Stimulated activated CD4-positive, alpha-beta T cell treated with anti-CD3 and anti-CD28 coated beads, Interleukin-2, amount 100 ng/mL, for 24 hours (primary cell): ENCODE results near the gene CCND1.

Experiments used
- DNase-seq, 2 donors: peaks; one replicate each; pipeline ENCODE4 v3.0.0-alpha.2; 2020

Gene CCND1

DNA sequence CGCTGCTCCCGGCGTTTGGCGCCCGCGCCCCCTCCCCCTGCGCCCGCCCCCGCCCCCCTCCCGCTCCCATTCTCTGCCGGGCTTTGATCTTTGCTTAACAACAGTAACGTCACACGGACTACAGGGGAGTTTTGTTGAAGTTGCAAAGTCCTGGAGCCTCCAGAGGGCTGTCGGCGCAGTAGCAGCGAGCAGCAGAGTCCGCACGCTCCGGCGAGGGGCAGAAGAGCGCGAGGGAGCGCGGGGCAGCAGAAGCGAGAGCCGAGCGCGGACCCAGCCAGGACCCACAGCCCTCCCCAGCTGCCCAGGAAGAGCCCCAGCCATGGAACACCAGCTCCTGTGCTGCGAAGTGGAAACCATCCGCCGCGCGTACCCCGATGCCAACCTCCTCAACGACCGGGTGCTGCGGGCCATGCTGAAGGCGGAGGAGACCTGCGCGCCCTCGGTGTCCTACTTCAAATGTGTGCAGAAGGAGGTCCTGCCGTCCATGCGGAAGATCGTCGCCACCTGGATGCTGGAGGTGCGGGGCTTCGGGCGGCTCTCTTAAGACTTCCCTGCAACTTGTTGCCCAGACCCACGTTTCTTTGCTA is at the start of gene CCND1:
Gene CCND1 (plus strand): TSS at position 162 of the 587 bp plus-strand sequence. CDS start 158 bp downstream, at position 320.
- peak; percentile 51 to 52 for DNase-seq

- no peak for DNase-seq
Observed at GRCh38 chr11:69592986-69593650, 47.8 kb upstream of the CCND1 start.

GRCh38 chr11:69593851-69594250 is 47.1 kb upstream of the CCND1 start:
- no peak for DNase-seq

GRCh38 chr11:69594481-69594880 is 46.5 kb upstream of the CCND1 start:
- DNase-seq, result no peak

GRCh38 chr11:69595805-69596665 is 44.9 kb upstream of the CCND1 start:
- no peak for DNase-seq

GRCh38 chr11:69598147-69598546 is 42.8 kb upstream of the CCND1 start:
- no peak for DNase-seq

DNA sequence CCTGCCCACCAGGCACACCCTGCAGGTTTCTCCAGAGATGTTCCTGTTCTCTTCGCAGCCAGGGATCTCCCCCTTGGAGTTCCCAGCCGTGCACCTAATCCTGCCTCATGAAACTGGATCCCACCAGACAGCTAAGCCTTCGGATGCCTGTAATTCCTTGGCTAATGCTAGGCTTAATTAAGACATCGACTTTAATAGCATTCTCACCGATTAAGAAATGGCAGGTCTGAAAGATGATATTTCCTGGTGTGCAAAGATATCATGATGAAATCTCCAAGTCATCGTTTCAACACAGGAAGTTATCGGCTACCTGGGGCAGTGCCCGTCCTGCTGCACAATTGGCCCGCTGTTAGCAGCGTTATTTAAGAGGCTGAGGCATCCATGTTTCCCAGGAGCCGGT is 41.5 kb upstream of the CCND1 start:
- no peak for DNase-seq

GRCh38 chr11:69600001-69600400 is 41.0 kb upstream of the CCND1 start:
- DNase-seq, result no peak

- DNase-seq, result no peak
Observed at GRCh38 chr11:69601011-69601975, 39.7 kb upstream of the CCND1 start.

DNA sequence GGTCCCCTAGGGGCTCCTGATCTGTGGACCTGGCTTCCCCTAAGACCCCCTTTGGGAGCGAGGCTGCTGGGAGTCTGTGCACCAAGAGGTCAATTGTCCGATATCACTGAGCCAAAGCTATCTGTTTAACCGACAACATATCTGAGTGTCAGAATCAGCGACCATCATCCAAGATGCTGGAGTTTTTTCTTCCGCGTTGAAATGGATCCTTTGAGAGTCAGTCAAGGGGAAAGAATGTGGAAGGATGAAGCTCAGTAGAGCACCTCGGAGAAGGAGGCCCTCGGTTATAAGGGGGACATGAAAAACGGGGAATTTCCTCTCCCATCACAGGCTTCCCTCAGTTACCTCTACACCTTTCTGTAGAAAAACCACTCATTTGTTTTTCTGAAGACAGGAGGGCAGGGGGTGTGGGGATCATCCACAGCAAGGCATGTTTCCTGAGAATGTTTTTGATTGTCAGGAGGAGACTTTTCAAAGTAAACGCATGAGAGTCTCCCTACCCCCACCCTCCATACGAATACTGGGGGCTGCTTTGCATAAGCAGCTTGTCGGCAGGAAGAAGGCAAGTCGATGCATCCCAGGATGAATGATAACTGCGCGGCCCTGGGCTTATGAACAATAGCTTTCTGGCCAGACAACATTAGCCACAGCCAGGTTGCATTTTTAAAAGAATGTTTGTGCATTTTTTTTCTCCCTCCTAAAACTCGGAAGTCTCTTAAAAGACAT is 37.7 kb upstream of the CCND1 start:
- no peak for DNase-seq

DNA sequence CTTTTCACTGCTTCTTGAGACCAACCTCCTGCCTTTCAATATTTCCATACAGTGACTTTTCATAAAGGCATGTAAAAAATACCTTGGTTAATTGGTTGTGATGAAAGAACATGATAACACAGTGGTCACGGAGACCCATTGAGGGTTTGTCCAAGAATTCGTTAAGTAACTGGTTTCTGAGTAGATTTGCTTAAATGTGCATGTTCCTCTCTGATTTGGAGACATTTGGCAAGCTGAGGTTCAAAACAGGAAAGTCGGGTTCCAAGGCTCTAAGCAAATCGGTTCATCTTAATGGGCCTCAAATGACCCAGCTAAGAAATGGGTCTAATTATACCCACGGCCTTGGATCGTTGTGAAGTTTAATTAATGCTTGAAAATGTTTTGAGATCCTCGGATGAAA is 36.9 kb upstream of the CCND1 start:
- no peak for DNase-seq

- DNase-seq, result no peak
Observed at GRCh38 chr11:69605737-69606526, 35.0 kb upstream of the CCND1 start.

GRCh38 chr11:69609351-69609750 is 31.6 kb upstream of the CCND1 start:
- no peak for DNase-seq

GRCh38 chr11:69611548-69612526 is 29.1 kb upstream of the CCND1 start:
- no peak for DNase-seq

DNA sequence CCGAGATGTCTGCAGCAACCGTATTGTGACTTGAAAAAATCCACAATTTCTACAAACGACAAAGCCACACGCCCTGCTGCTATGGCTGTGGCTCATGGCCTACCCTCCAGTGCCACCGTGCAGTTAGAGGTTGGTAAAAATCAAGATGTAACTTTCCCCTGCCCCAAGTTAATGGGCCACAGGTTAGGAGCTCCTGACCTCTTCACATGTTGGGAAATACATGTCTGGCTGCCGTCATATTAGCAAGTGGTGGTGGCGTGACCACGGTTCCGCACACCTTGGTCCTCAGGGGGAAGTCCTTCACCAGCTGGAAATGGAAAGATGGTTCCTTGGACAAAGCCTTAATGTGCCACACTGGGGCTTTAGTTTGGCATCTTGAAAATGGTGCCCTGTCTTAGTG is 27.4 kb upstream of the CCND1 start:
- no peak for DNase-seq

DNA sequence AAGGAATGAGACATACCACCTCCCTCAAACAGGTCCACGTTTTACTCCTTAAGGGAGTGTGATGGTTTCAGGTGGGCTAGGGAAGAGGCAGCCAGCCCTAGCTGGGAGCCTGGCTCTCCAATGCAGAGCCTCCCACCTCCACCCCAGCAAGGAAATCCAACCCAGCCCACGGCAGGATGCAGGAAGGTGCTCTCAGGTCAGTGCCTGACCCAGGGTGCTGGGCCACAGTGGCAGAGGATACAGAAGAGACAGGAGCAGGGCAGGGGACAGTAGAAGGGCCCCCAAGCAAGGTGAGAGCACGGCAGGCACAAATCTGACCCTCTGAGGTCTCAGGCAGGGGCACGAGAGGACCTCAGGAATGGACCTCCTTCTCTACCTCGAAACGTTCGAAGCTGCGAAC is 26.9 kb upstream of the CCND1 start:
- no peak for DNase-seq

GRCh38 chr11:69615545-69616278 is 25.2 kb upstream of the CCND1 start:
- DNase-seq, result no peak

- no peak for DNase-seq
Observed at GRCh38 chr11:69617220-69617619, 23.7 kb upstream of the CCND1 start.

DNA sequence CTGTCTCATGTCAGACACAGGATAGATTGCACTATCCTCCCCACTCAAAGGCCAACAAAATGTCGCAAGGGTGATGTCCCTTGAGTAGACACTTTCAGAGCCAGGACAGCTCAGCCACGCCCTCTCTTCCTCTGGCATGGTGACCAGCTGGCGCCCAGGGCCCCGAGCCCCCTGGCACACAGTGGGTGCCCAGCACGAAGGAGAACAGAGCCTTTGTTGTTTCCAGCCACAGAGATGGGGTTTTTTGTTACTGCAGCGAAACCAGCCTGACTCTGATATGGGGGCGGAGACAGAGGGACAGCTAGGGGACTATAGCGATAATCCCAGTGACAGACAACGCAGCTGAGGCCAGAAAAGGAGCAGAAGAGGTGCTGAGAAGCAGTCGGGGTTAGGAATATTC is 23.3 kb upstream of the CCND1 start:
- DNase-seq, result no peak
